ENCODE results near the gene CABP5. TPM values are rescaled to one million over a fixed set of nuclear protein-coding genes. Genes with fewer than 3 reads are reported as not detected.

The CABP5 gene
- polyA plus RNA-seq, 1 donor from 2014 or later: not detected

DNA sequence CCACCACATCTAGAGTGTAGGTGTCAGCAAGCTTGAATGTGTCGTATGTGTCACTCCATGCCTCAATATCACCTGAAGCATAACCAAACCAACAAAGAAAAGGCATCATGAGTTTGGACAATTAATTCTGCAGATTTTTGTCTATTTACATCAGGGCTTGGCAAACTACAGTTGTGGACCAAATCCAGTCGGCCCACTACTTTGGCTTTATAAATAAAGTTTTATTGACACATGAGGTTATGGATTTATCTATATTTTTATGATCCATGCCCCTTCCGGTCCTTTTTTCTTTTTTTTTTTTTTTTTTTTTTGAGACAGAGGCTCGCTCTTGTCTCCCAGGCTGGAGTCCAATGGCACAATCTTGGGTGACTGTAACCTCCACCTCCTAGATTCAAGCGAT, 9.2 kb upstream of the CABP5 start:
- peaks cover 5% of the 10 kb centered on the region for H3K36me3 Mint-ChIP-seq
- H3K9me3 Mint-ChIP-seq: peaks cover 5 to 11% (median 6%) of the 10 kb centered on the region in 3 donors
- H3K27ac Mint-ChIP-seq: no peak overlapping the region
- H3K4me1 Mint-ChIP-seq: no peaks in the 10 kb centered on the region
- H3K4me3 Mint-ChIP-seq: no peak overlapping the region
- no peaks in the 10 kb centered on the region for H3K27me3 Mint-ChIP-seq

DNA sequence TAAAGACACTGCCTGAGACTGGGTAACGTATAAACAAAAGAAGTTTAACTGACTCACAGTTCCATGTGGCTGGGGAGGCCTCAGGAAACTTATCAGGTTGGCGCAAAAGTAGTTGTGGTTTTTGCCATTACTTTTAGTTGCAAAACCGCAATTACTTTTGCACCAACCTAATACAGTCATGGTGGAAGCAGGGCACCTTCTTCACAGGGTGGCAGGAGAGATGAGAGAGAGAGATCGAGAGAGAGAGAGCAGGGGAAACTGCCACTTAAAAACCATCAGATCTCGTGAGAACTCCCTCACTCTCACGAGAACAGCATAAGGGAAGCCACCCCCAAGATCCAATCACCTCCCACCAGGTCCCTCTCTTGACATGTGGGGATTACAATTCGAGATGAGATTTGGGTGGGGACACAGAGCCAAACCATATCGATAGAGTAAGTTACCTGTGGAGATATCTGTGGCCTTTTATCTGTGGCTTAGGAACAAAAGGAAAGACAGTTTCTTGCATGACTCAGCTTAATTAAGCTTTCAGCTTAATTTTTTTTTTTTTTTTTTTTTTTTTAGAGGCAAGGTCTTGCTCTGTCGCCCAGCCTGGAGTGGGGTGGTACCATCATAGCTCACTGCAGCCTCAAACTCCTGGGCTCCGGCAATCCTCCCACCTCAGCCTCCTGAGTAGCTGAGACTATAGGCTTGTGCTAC, 7.6 kb upstream of the CABP5 start:
- Mint-ChIP-seq H3K4me3 (peak overlapping the region in 1 of 4 donors; percentile 60), H3K4me1 (no peaks in the 10 kb centered on the region), H3K36me3 (peaks cover 5% of the 10 kb centered on the region), H3K27ac (no peak overlapping the region), H3K27me3 (no peaks in the 10 kb centered on the region), H3K9me3 (peaks cover 5 to 11% (median 6%) of the 10 kb centered on the region in 3 donors)

DNA sequence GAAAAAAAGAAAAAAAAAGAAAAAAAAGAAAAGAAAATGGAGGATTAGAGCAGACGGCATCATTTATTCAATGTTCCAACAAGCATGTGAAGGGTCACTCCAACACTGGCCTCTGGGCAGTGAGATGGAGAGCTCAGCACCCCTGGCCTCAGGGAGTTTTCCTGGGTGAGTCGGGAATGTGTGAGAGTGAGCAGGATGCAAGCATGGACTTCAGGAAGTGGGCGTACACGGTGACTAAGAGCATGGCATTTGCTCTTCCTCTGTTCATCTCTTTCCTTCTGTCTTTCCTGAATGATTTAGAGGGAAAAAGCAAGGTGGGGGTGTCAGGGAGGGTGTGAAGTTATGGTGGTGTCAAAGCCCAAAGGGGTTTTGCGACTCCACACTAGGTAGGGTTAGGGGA, 682 bp upstream of the CABP5 start:
- peaks cover 5 to 7% (median 5%) of the 10 kb centered on the region in 3 donors for H3K9me3 Mint-ChIP-seq
- no peaks in the 10 kb centered on the region for H3K4me1 Mint-ChIP-seq
- peaks cover 20% of the 10 kb centered on the region for H3K27me3 Mint-ChIP-seq
- H3K27ac Mint-ChIP-seq: no peak overlapping the region
- H3K36me3 Mint-ChIP-seq: no peaks in the 10 kb centered on the region
- H3K4me3 Mint-ChIP-seq: no peak overlapping the region

DNA sequence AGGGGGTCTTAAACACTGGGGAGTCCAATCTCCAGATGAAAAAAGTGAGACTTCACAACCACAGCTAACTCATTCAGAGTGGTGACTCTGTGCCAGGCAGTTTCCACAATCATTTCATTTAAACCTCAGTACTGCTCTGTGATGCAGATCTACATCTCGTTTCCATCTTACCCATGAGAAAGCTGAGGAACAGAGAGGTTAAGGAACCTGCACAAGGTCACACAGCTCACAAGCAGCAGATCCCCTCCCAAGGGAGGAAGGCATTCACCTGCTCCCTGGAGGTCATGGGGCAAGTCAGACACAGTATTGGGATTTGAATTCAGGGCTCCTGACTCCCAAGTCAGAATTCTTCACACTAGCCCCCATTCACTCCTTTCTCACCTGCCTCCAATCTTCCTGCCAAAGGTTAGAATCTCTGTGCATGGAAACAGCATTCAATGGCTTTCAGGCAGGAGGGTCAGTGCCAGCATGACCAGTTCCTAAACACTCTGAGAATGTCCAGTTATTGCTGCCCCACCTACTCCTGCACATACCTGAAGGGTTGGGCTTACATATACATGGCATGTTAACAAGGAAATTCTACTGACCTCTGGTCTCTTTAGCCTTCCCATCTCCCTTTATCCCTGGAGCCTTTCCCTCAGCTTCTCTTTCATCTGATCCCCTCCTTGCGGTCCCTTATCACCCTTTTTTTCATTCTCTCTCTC, 1.9 kb downstream of the CABP5 start:
- peaks cover 20% of the 10 kb centered on the region for H3K27me3 Mint-ChIP-seq
- H3K27ac Mint-ChIP-seq: no peak overlapping the region
- peak overlapping the region in 1 of 4 donors; percentile 21 for H3K4me3 Mint-ChIP-seq
- H3K9me3 Mint-ChIP-seq: peaks cover under 1 to 8% (median 2%) of the 10 kb centered on the region in 3 donors
- peaks cover 2% of the 10 kb centered on the region for H3K36me3 Mint-ChIP-seq
- no peaks in the 10 kb centered on the region for H3K4me1 Mint-ChIP-seq

DNA sequence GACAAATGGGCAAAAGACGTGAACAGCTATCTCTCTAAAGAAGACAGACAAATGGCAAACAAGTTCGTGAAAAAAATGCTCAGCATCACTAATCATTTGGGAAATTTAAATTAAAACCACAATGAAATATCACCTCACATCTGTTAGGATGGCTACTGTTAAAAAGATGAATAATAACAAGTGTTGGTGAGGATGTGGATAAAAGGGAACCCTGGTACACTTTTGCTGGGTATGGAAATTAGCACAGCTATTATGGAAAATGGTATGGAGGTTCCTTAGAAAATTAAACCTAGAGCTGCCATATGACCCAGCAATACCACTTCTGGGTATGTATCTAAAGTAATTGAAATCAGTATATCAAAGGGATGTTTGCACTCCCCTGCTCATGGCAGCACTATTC, 7.1 kb downstream of the CABP5 start:
- peaks cover 5% of the 10 kb centered on the region for H3K36me3 Mint-ChIP-seq
- H3K4me3 Mint-ChIP-seq: no peak overlapping the region
- H3K27me3 Mint-ChIP-seq: peaks cover 22% of the 10 kb centered on the region
- peaks cover 0 to 2% (median 0%) of the 10 kb centered on the region in 3 donors for H3K4me1 Mint-ChIP-seq
- no peak overlapping the region for H3K27ac Mint-ChIP-seq
- peaks cover 4 to 13% (median 10%) of the 10 kb centered on the region in 3 donors for H3K9me3 Mint-ChIP-seq

DNA sequence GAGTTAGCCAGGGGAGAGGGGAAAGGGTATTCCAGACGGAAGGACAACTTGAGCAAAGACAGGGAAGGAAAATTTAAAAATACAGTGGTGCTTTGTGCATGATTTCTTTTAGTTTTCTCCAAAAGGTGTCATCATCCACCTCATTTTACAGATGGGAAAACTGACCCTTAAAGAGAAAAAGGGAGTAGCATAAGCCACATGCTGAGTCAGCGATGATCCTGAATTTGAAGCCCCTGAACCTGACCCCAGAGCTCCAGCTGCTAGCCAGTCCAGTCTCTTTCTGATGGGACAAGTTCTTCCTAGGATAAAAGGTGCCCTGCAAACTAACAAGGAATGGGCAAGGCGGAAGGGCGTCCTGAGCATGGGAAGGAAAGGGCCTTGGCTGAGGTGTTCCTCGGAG, 10.3 kb downstream of the CABP5 start:
- Mint-ChIP-seq H3K36me3 (peaks cover 3% of the 10 kb centered on the region), H3K27ac (peak overlapping the region in 1 of 3 donors; percentile 6), H3K27me3 (peaks cover 8% of the 10 kb centered on the region), H3K4me3 (peak overlapping the region in 1 of 4 donors; percentile 52), H3K4me1 (peaks cover 0 to 2% (median 0%) of the 10 kb centered on the region in 3 donors), H3K9me3 (peaks cover 4 to 13% (median 6%) of the 10 kb centered on the region in 3 donors)

DNA sequence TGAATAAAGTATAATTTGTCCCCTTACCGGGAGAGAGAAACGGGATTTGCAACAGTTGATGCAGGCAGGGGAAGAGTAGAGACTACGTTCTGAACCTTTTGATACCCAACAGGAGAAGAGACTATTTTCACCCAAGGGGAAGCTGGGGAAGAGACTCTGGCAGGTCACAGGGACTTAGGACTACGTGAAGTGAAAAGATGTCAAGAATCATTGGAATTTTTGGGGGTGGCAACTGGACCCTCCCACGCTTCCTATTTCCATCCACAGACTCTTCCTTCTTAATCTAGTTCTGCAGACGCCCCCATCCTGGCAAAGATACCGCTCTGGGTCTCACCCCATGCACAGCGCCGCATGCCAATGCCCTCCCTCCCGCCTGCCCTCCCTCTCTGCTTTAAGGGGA, 13.8 kb downstream of the CABP5 start:
- peaks cover 2% of the 10 kb centered on the region for H3K36me3 Mint-ChIP-seq
- peaks cover 0 to 1% (median 0%) of the 10 kb centered on the region in 3 donors for H3K4me1 Mint-ChIP-seq
- H3K4me3 Mint-ChIP-seq: no peak overlapping the region
- no peak overlapping the region for H3K27ac Mint-ChIP-seq
- peaks cover 0 to 5% (median 0%) of the 10 kb centered on the region in 3 donors for H3K9me3 Mint-ChIP-seq
- H3K27me3 Mint-ChIP-seq: peaks cover 16% of the 10 kb centered on the region

DNA sequence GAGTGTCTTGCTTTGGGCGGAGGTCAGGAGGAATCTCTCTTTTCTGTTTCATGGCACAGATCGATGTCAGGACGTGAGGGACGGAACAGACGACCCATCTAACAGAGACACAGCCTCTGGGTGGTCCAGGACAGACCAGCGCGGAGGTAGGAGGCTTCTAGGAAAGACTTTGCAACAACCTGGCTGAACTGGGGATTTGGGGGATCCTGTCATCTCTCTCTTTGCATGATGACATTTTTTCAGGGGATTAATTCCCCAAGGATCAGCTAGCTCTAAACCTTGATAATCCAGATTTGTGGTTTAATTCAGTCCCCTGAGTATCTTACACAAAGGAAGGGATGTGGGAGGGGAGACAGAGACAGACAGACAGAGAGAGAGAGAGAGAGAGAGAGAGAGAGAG, 14.4 kb downstream of the CABP5 start:
- H3K9me3 Mint-ChIP-seq: peaks cover 0 to 5% (median 0%) of the 10 kb centered on the region in 3 donors
- no peak overlapping the region for H3K4me3 Mint-ChIP-seq
- H3K27me3 Mint-ChIP-seq: peaks cover 21% of the 10 kb centered on the region
- no peaks in the 10 kb centered on the region for H3K4me1 Mint-ChIP-seq
- H3K36me3 Mint-ChIP-seq: peaks cover 2% of the 10 kb centered on the region
- H3K27ac Mint-ChIP-seq: no peak overlapping the region

DNA sequence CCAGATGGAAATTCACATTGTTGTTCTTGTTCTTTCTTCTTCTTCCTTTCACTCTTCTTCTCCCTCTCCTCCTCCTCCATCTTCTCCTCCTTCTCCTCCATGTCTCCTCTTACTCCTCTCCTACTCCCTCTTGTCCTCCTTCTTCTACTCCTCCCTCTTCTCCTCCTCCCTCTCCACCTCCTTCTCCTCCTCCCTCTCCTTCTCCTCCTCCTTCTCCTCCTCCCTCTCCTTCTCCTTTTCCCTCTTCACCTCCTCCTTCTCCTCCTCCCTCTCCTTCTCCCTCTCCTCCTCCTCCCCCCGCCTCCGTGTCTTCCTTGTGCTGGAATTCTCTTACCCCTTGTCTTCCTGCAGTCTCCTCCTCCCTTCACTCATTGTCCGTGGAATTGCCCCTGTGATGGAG, 18.4 kb downstream of the CABP5 start:
- H3K4me1 Mint-ChIP-seq: no peaks in the 10 kb centered on the region
- no peak overlapping the region for H3K4me3 Mint-ChIP-seq
- H3K27me3 Mint-ChIP-seq: peaks cover 18% of the 10 kb centered on the region
- no peak overlapping the region for H3K27ac Mint-ChIP-seq
- H3K36me3 Mint-ChIP-seq: peaks cover 4% of the 10 kb centered on the region
- peaks cover 0 to 5% (median 0%) of the 10 kb centered on the region in 3 donors for H3K9me3 Mint-ChIP-seq

DNA sequence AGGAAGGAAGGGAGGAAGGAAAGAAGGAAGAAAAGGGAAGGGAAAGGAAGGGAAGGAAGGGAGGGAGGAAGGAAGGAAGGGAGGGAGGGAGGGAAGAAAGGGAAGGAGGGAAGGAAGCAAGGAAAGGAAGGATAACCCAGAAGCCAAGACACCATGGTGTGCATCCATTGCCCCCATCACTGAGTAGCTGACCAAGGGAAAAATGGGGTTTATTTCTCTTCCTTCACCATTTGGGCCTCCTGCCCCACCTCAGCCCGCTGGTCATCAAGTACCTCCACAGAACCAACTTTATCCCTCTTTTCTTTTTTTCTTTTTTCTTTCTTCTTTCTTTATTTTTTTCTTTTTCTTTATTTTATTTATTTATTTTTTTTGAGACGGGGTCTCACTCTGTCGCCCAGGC, 20.4 kb downstream of the CABP5 start:
- Mint-ChIP-seq H3K4me3 (no peak overlapping the region), H3K27me3 (peaks cover 18% of the 10 kb centered on the region), H3K27ac (no peak overlapping the region), H3K36me3 (peaks cover 4% of the 10 kb centered on the region), H3K4me1 (no peaks in the 10 kb centered on the region), H3K9me3 (peaks cover 0 to 5% (median 0%) of the 10 kb centered on the region in 3 donors)

DNA sequence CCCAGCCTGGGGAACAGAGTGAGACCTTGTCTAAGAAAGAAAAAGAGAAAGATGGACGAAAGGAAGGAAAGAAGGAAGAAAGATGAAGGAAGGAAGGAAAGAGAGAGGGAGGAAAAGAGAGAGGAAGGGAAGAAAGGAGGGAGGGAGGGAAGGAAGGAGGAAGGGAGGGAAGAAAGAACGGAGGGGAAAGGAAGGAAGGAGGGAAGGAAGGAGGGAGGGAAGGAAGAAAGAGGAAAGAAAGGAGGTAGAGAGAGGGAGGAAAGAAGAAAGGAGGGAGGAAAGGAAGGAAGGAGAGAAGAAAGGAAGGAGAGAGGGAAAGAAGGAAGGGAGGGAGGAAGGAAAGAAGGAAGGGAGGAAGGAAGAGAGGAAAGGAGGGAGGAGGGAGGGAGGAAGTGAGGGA, 20.9 kb downstream of the CABP5 start:
- Mint-ChIP-seq H3K4me1 (no peaks in the 10 kb centered on the region), H3K27me3 (peaks cover 18% of the 10 kb centered on the region), H3K27ac (no peak overlapping the region), H3K36me3 (peaks cover 4% of the 10 kb centered on the region), H3K9me3 (peaks cover 0 to 5% (median 0%) of the 10 kb centered on the region in 3 donors), H3K4me3 (no peak overlapping the region)

DNA sequence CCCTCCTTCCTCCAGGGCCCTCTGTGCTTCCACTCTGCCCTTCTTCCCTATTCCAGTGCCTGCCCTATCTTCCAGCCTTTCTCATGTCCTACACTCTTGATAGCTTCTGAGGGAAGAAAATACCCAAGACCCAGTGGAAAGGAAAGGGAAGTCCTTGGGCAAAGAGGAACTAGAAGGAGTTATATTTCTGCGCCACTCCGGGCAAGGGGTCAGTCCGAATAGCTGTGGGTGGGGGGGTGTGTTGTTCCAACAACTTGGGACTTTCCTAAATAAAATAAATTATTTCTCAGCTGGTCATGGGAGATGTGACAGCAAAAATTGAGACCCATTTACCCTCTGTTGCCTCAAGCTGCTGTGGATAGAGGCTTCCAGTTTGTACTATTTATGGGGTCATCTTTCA, 23.2 kb downstream of the CABP5 start:
- Mint-ChIP-seq H3K4me3 (peak overlapping the region in 1 of 4 donors; percentile 67), H3K9me3 (peaks cover 0 to 3% (median 2%) of the 10 kb centered on the region in 3 donors), H3K27me3 (peaks cover 11% of the 10 kb centered on the region), H3K27ac (no peak overlapping the region), H3K36me3 (peaks cover 2% of the 10 kb centered on the region), H3K4me1 (no peaks in the 10 kb centered on the region)

DNA sequence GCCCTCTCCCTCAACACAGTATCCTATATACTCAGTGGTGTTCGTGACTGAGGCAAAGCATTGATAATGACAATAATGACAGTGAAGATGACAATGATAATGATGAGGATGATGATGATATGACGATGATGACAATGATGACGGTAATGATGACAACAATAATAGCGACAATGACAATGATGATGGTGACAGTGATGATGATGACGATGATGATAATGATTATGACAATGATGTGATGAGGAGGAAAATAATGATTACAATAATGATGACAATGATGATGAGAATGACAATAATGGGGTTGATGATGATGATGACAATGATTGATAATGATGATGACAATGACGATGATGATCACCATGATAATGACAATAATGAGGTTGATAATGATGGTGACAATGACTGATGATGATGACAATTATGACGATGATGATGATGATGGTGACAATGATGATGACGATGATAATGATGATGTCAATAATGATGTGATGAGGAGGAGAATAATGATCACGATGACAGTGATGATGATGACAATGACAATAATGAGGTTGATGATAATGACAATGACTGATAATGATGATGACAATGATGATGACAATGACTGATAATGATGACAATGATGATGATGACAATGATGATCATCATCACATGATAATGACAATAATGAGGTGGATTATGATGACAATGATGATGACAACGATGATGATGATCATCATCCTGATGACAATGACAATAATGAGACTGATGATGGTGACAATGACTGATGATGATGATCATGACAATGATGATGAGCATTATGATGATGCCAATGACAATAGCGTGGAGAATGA, 32.7 kb downstream of the CABP5 start:
- Mint-ChIP-seq H3K27ac (no peak overlapping the region), H3K36me3 (no peaks in the 10 kb centered on the region), H3K9me3 (peaks cover 2 to 11% (median 10%) of the 10 kb centered on the region in 3 donors), H3K4me3 (no peak overlapping the region), H3K4me1 (no peaks in the 10 kb centered on the region), H3K27me3 (peaks cover 2% of the 10 kb centered on the region)

DNA sequence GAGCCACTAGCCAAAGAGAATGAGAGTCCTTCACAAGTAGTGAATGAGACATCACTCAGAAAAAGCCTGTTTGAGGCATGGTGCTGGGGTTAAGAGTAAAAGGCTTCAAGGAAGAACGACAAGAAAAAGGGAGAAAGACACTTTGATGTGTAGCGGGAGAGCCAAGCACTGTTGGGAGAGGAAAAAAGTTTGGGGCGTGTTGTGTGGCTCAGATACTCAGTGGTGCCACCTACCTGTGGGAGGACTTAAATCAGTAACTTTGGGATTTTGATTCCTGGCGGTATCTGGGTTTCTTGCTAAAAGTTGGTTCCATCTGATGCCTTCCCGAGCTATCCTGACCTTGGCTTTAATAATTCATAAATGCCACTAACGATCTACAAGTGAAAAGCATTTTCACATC, 37.1 kb downstream of the CABP5 start:
- Mint-ChIP-seq H3K9me3 (peaks cover 2 to 11% (median 8%) of the 10 kb centered on the region in 3 donors), H3K27me3 (peaks cover 8% of the 10 kb centered on the region), H3K36me3 (peaks cover 2% of the 10 kb centered on the region), H3K4me3 (no peak overlapping the region), H3K27ac (no peak overlapping the region), H3K4me1 (no peaks in the 10 kb centered on the region)

DNA sequence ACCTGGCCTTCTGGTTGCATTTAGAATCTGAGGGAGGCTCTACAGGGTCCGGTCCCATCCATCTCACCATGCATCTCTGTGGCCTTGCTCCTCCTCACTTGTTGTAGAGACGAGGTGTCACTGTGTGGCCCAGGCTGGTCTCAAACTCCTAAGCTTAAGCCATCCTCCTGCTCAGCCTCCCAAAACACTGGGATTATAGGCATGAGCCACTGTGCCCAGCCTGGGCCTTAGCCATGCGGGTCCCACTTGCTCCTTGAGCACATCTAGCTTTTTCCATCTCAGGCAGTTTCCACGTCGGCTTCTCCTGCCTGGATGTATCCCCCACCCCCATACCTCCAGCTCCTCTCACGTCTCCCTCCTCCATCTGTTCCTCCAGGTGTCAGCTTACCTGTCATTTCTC, 39.6 kb downstream of the CABP5 start:
- H3K36me3 Mint-ChIP-seq: peaks cover 2% of the 10 kb centered on the region
- no peaks in the 10 kb centered on the region for H3K4me1 Mint-ChIP-seq
- no peak overlapping the region for H3K4me3 Mint-ChIP-seq
- H3K27me3 Mint-ChIP-seq: peaks cover 9% of the 10 kb centered on the region
- H3K9me3 Mint-ChIP-seq: peaks cover 2 to 14% (median 8%) of the 10 kb centered on the region in 3 donors
- H3K27ac Mint-ChIP-seq: no peak overlapping the region
